IMR-90 (cell line): Measurements from ENCODE around the gene TPI1. TPM values are rescaled to one million over a fixed set of nuclear protein-coding genes. Genes with fewer than 3 reads are reported as not detected.
"Not testable (repeated sequence)": the region's sequence is repeated elsewhere in the genome, so short reads cannot be mapped to it uniquely, and the experiment has no call there.

Experiments used
- ATAC-seq: fragments of 200-7000 bp; cut with Tn5 transposase; 2 replicates; pipeline ENCODE4 v1.9.1; 2020; ENCODE audit warnings: low read depth, mild to moderate bottlenecking, moderate library complexity
- BruUV-seq: library from RNA; stranded (reverse); fragments of 400-500 nt; replicated peaks from 2 replicates; lab custom pipeline; 2021; lab: Mats Ljungman, UMichigan
- CTCF ChIA-PET: fragments of 300-600 bp; formaldehyde crosslinking; extraction: SDS; loops from one replicate; lab custom pipeline; 2021; ENCODE audit warnings: antibody characterized with exemption; lab: Yijun Ruan, JAX
- POLR2A ChIA-PET: fragments of 300-600 bp; sonication (Branson Sonifier 250); formaldehyde crosslinking; loops from one replicate; lab custom pipeline; 2022; ENCODE audit warnings: antibody characterized with exemption; ENCODE audit not compliant: unreplicated experiment; lab: Charles Lee
- DNase-seq: peaks from one replicate; pipeline ENCODE4 v3.0.0; 2013
- H2AFZ ChIP-seq: replicated peaks from 2 replicates; pipeline ENCODE3; 2013; ENCODE audit warnings: low read length, mild to moderate bottlenecking; ENCODE audit not compliant: poor library complexity
- H2AK5ac ChIP-seq: 2 replicates; pipeline ENCODE4 v1.6.1; 2013; ENCODE audit warnings: low read depth, low read length, inconsistent platforms
- H2AK9ac ChIP-seq: replicated peaks from 2 replicates; pipeline ENCODE3; 2013; ENCODE audit warnings: mild to moderate bottlenecking, low read depth, low read length, moderate library complexity; ENCODE audit not compliant: poor library complexity
- H2BK120ac ChIP-seq: 2 replicates; pipeline ENCODE4 v1.6.1; 2013; ENCODE audit warnings: low read depth, low read length, inconsistent platforms
- H2BK15ac ChIP-seq: 3 replicates; pipeline ENCODE4 v1.6.1; 2013; ENCODE audit warnings: low read depth, low read length, inconsistent platforms
- H2BK20ac ChIP-seq: 2 replicates; pipeline ENCODE4 v1.6.1; 2013; ENCODE audit warnings: low read depth, mild to moderate bottlenecking, inconsistent platforms, low read length, moderate library complexity
- H2BK5ac ChIP-seq: 2 replicates; pipeline ENCODE4 v1.6.1; 2013; ENCODE audit warnings: mild to moderate bottlenecking, low read depth, low read length, inconsistent platforms; ENCODE audit not compliant: poor library complexity, severe bottlenecking
- H3K14ac ChIP-seq: replicated peaks from 2 replicates; pipeline ENCODE4 v1.6.1; 2013; ENCODE audit warnings: low read depth, low read length, inconsistent platforms
- H3K18ac ChIP-seq: 2 replicates; pipeline ENCODE4 v1.6.1; 2013; ENCODE audit warnings: low read depth, low read length, control low read depth
- H3K23ac ChIP-seq: 2 replicates; pipeline ENCODE4 v1.6.1; 2013; ENCODE audit warnings: low read depth, low read length, inconsistent platforms
- H3K27ac ChIP-seq: 2 replicates; pipeline ENCODE4 v1.5.1; 2013; ENCODE audit warnings: mild to moderate bottlenecking, control low read depth, low read length; ENCODE audit not compliant: insufficient read depth
- H3K27me3 ChIP-seq: 2 replicates; pipeline ENCODE4 v1.6.1; 2013; ENCODE audit warnings: low read length; ENCODE audit not compliant: control insufficient read depth, insufficient read depth
- H3K36me3 ChIP-seq: 2 replicates; pipeline ENCODE4 v1.6.1; 2013; ENCODE audit warnings: low read length, mixed read lengths; ENCODE audit not compliant: control insufficient read depth, insufficient read depth
- H3K4ac ChIP-seq: 2 replicates; pipeline ENCODE4 v1.6.1; 2013; ENCODE audit warnings: low read depth, low read length, inconsistent platforms
- H3K4me1 ChIP-seq: 2 replicates; pipeline ENCODE4 v1.6.1; 2013; ENCODE audit warnings: low read length, mixed read lengths; ENCODE audit not compliant: control insufficient read depth, insufficient read depth
- H3K4me2 ChIP-seq: 2 replicates; pipeline ENCODE4 v1.6.1; 2013; ENCODE audit warnings: low read depth, mild to moderate bottlenecking, control low read depth, low read length, moderate library complexity
- H3K4me3 ChIP-seq: 2 replicates; pipeline ENCODE4 v1.5.1; 2013; ENCODE audit warnings: low read depth, mild to moderate bottlenecking, control low read depth, low read length, moderate library complexity; ENCODE audit not compliant: insufficient read depth
- H3K56ac ChIP-seq: 2 replicates; pipeline ENCODE4 v1.6.1; 2013; ENCODE audit warnings: low read length, inconsistent platforms; ENCODE audit not compliant: insufficient read depth; ENCODE audit errors: extremely low read depth
- H3K79me1 ChIP-seq, 2 experiments: 2 replicates each; pipeline ENCODE4 v1.6.1; 2013; ENCODE audit warnings: low read length in 2 of 2, inconsistent platforms in 1 of 2, low read depth in 1 of 2
- H3K9ac ChIP-seq: 2 replicates; pipeline ENCODE4 v1.6.1; 2013; ENCODE audit warnings: low read depth, low read length, control low read depth
- H3K9me1 ChIP-seq: 2 replicates; pipeline ENCODE4 v1.6.1; 2013; ENCODE audit warnings: low read length, inconsistent platforms; ENCODE audit not compliant: insufficient read depth
- H3K9me3 ChIP-seq: 2 replicates; pipeline ENCODE4 v1.6.1; 2013; ENCODE audit warnings: low read length; ENCODE audit not compliant: control insufficient read depth, insufficient read depth
- H4K20me1 ChIP-seq: 2 replicates; pipeline ENCODE4 v1.6.1; 2013; ENCODE audit warnings: low read length, inconsistent platforms; ENCODE audit not compliant: insufficient read depth
- H4K5ac ChIP-seq: 2 replicates; pipeline ENCODE4 v1.6.1; 2013; ENCODE audit warnings: mild to moderate bottlenecking, low read depth, low read length, control low read depth
- H4K8ac ChIP-seq, 2 experiments: 2 replicates each; pipeline ENCODE4 v1.6.1; 2013; ENCODE audit warnings: low read depth in 2 of 2, low read length in 2 of 2, control low read depth in 1 of 2, inconsistent platforms in 1 of 2
- H4K91ac ChIP-seq: 2 replicates; pipeline ENCODE4 v1.6.1; 2013; ENCODE audit warnings: low read depth, low read length, inconsistent platforms; ENCODE audit not compliant: insufficient read depth
- MXI1 ChIP-seq: IDR thresholded peaks from 2 replicates; pipeline ENCODE4 v1.6.1; 2012; ENCODE audit warnings: low read depth, mild to moderate bottlenecking, low read length, moderate library complexity, borderline replicate concordance
- NFE2L2 ChIP-seq: fragments of 150-350 bp; IDR thresholded peaks from 2 replicates; pipeline ENCODE4 v1.6.1; 2016; ENCODE audit warnings: low read depth, mild to moderate bottlenecking, low read length
- WGBS, 2 experiments: methylation state at CpG; one replicate each; pipeline versions ENCODE4 v1.1.5 to v1.1.7; 2013; ENCODE audit warnings: missing lambda C conversion rate in 2 of 2; ENCODE audit not compliant: insufficient read length in 1 of 2; ENCODE audit errors: extremely low coverage in 2 of 2; 5-methylcytosine and 5-hydroxymethylcytosine counted together
- dilution Hi-C: fragments of 300-500 bp; cut with HindIII; formaldehyde crosslinking; loops from one replicate; pipeline ENCODE4 v1.14.3; 2018; ENCODE audit warnings: low sequenced_read_pairs; ENCODE audit not compliant: unreplicated experiment
- in situ Hi-C: fragments of 300-500 bp; cut with MboI; formaldehyde crosslinking; loops from 3 replicates; pipeline ENCODE4 v1.14.3; 2019; ENCODE audit warnings: low sequenced_read_pairs, inconsistent platforms, mixed read lengths
- intact Hi-C: fragments of 100-400 bp; cut with micrococcal nuclease; formaldehyde crosslinking; loops from 2 replicates; pipeline ENCODE4 v1.10.0; 2022
- polyA plus RNA-seq, 3 experiments: library from polyadenylated mRNA; depleted of rRNA; stranded (reverse); fragments of >200 nt; gene quantifications; 2 replicates each; pipeline ENCODE4 v1.2.3, GENCODE V29; 2012; ENCODE audit warnings: low replicate concordance in 1 of 3
- total RNA-seq: library from RNA; depleted of rRNA; stranded (reverse); fragments of >200 nt; gene quantifications from 2 replicates; pipeline ENCODE4 v1.2.3, GENCODE V29; 2012

The TPI1 gene
- total and polyA plus RNA-seq, 2 of the 4 experiments (the other 2 are of a cell fraction), result 1,995 to 2,176 TPM

DNA sequence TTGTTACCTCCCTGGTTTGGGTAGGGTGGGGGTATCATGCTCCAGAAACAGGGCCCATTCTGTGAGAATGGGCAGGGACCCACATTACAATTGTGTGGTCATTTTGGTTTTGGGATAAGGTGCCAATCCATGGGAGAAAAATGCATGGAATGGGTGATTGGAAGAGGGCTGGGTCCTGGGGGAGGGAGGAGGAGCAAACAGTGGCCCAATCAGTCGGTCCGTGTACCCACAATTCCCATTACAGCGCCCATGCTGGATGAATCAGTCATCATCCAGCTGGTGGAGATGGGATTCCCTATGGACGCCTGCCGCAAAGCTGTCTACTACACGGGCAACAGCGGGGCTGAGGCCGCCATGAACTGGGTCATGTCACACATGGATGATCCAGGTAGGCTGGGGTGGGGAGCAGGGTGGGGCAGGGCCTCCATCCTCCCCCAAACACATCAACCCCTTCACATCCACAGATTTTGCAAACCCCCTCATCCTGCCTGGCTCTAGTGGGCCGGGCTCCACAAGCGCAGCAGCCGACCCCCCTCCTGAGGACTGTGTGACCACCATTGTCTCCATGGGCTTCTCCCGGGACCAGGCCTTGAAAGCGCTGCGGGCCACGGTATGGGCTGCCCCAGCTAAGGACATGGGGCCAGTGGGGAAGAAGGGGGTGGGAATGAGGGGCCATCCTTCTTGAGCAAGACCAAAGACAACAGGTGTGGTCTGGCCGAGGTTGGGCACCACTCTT is 3.6 kb upstream of the TPI1 start:
- 0 out of 2 replicates have a peak, but pooled peaks cover 7% of the 10 kb centered on the region for H3K9me1 ChIP-seq
- no peak overlapping the region for H3K14ac ChIP-seq
- peaks cover 12% of the 10 kb centered on the region for H4K20me1 ChIP-seq
- H2AK5ac ChIP-seq, result no peak overlapping the region
- no peak overlapping the region for H3K27ac ChIP-seq
- WGBS, 2 experiments, result 96% methylated on average over 5 of the region's 16 CpGs; no CpG with 5 or more reads in 1 of the 2 experiments
- no peak overlapping the region for H2BK5ac ChIP-seq
- no peak overlapping the region for H2BK120ac ChIP-seq
- no peak overlapping the region for H3K23ac ChIP-seq
- H3K27me3 ChIP-seq, result no peaks in the 10 kb centered on the region
- in situ Hi-C loops, result no loop called here
- no peak overlapping the region for H3K56ac ChIP-seq
- H3K4me1 ChIP-seq, result peaks cover 4% of the 10 kb centered on the region
- no peak overlapping the region for H3K4me2 ChIP-seq
- H2AFZ ChIP-seq, result no peak overlapping the region
- intact Hi-C loops, result no loop called here
- H2AK9ac ChIP-seq, result no peak overlapping the region
- no TSS peak for BruUV-seq
- DNase-seq (no peak), ATAC-seq (no peak)
- peaks cover 0 to 17% of the 10 kb centered on the region in 2 experiments; a peak in 3 of 4 replicates for H3K79me1 ChIP-seq
- dilution Hi-C loops, result no loop called here
- H3K9me3 ChIP-seq, result no peaks in the 10 kb centered on the region
- H3K9ac ChIP-seq, result no peak overlapping the region
- no peak overlapping the region for H4K5ac ChIP-seq
- H2BK20ac ChIP-seq, result no peak overlapping the region
- no peak for TF ChIP-seq MXI1
- no peak for TF ChIP-seq NFE2L2
- H3K4ac ChIP-seq, result no peak overlapping the region
- no peak overlapping the region for H2BK15ac ChIP-seq
- H4K8ac ChIP-seq, result no peak overlapping the region
- no peak overlapping the region for H4K91ac ChIP-seq
- no peak overlapping the region for H3K18ac ChIP-seq
- H3K4me3 ChIP-seq, result no peak overlapping the region
- H3K36me3 ChIP-seq, result peaks cover 58% of the 10 kb centered on the region
- POLR2A ChIA-PET, result interaction anchor here (1.1 kb wide), 1 partner anchor 11 kb away, joined by 3 read pairs; no protein-coding TSS in a partner anchor
- CTCF ChIA-PET, result no interaction called here

DNA sequence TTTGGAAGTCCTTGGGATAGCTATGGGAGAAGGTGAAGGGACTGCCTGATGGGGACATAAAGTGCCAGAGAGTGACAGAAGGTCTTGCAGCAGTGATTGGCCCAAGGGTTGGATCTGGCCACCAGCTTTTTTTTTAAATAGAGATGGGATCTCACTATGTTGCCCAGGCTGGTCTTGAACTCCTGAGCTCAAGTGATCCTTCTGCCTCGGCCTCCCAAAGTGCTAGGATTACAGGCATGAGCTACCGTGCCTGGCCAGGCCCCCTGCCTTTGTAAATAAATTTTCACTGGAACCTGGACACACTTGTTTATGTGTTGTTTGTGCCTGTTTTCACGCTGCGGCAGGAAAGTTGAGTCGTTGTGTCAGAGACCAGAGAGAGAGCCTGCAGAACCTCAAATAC is 2.0 kb upstream of the TPI1 start:
- H3K27ac ChIP-seq, H3K4me3 ChIP-seq, H2AK5ac ChIP-seq, H3K9me3 ChIP-seq, CTCF ChIA-PET, H2BK15ac ChIP-seq, H3K4ac ChIP-seq, H4K8ac ChIP-seq, H3K18ac ChIP-seq, POLR2A ChIA-PET, H2AFZ ChIP-seq, H3K14ac ChIP-seq, H2BK5ac ChIP-seq, H3K56ac ChIP-seq, H3K23ac ChIP-seq, H4K91ac ChIP-seq, H3K4me2 ChIP-seq, H4K5ac ChIP-seq, H3K9ac ChIP-seq, dilution Hi-C loops, H3K9me1 ChIP-seq, H3K27me3 ChIP-seq, H2BK120ac ChIP-seq, BruUV-seq, ATAC-seq, H2BK20ac ChIP-seq, DNase-seq, H2AK9ac ChIP-seq: not testable (repeated sequence)
- in situ Hi-C loops (loop anchor here (5.0 kb wide), 1 partner anchor 97 kb away; no protein-coding TSS in a partner anchor), intact Hi-C loops (loop anchor here (5.0 kb wide), 1 partner anchor 772 kb away; no protein-coding TSS in a partner anchor)
- Histone ChIP-seq H4K20me1 (peaks cover 28% of the 10 kb centered on the region), H3K79me1 (peaks cover 6 to 33% of the 10 kb centered on the region in 2 experiments), H3K4me1 (peaks cover 14% of the 10 kb centered on the region), H3K36me3 (peaks cover 59% of the 10 kb centered on the region)
- WGBS, 2 experiments, result 100% methylated on average over 3 of the region's 5 CpGs; no CpG with 5 or more reads in 1 of the 2 experiments
